ENCODE results near the gene NCLN.
"Not testable (repeated sequence)": the region's sequence is repeated elsewhere in the genome, so short reads cannot be mapped to it uniquely, and the experiment has no call there.

The NCLN gene

GRCh38 chr19:3201911-3202310 is 16.2 kb downstream of the NCLN start:
- no peak for DNase-seq

- no peak for DNase-seq
These were observed 16.6 kb downstream of the NCLN start for GRCh38 chr19:3202346-3202745.

GRCh38 chr19:3202895-3203294 is 17.2 kb downstream of the NCLN start:
- DNase-seq: not testable (repeated sequence)

GRCh38 chr19:3203805-3204645 is 18.3 kb downstream of the NCLN start:
- DNase-seq: no peak

- DNase-seq: no peak
These were observed 19.0 kb downstream of the NCLN start for GRCh38 chr19:3204646-3205275.

- no peak for DNase-seq
These were observed 20.7 kb downstream of the NCLN start for GRCh38 chr19:3206216-3206953.

GRCh38 chr19:3207461-3208242 is 21.9 kb downstream of the NCLN start:
- DNase-seq: no peak

- DNase-seq: no peak
These were observed 22.8 kb downstream of the NCLN start for GRCh38 chr19:3208317-3209207.

GRCh38 chr19:3210347-3211017 is 24.8 kb downstream of the NCLN start:
- peak; percentile 39 to 42 for DNase-seq

- no peak for DNase-seq
These were observed 25.5 kb downstream of the NCLN start for GRCh38 chr19:3211191-3211590.

GRCh38 chr19:3213159-3213558 is 27.4 kb downstream of the NCLN start:
- no peak for DNase-seq

GRCh38 chr19:3216874-3217273 is 31.1 kb downstream of the NCLN start:
- DNase-seq: no peak

- DNase-seq: no peak
These were observed 34.8 kb downstream of the NCLN start for GRCh38 chr19:3220576-3220975.

GRCh38 chr19:3221576-3221975 is 35.8 kb downstream of the NCLN start:
- not testable (repeated sequence) for DNase-seq

- no peak for DNase-seq
These were observed 37.0 kb downstream of the NCLN start for GRCh38 chr19:3222709-3223108.

- no peak for DNase-seq
These were observed 38.8 kb downstream of the NCLN start, which contains the start of gene CELF5 for GRCh38 chr19:3224346-3225168. CELF5 (plus strand) TSS chr19:3224661; CDS start chr19:3224740, 79 bp downstream.

GRCh38 chr19:3225169-3225485 is 39.4 kb downstream of the NCLN start:
- DNase-seq: no peak

- no peak for DNase-seq
These were observed 40.0 kb downstream of the NCLN start for GRCh38 chr19:3225677-3226093.

GRCh38 chr19:3227054-3227626 is 41.4 kb downstream of the NCLN start:
- DNase-seq: no peak

- DNase-seq: no peak
These were observed 43.6 kb downstream of the NCLN start for GRCh38 chr19:3229346-3229743.
